Bone marrow (tissue), 2 donors: ENCODE results near the gene CAMLG.
"Not testable (repeated sequence)": the region's sequence is repeated elsewhere in the genome, so short reads cannot be mapped to it uniquely, and the experiment has no call there.

Experiments used
- DNase-seq, 2 donors: peaks; one replicate each; lab custom pipeline; 2025; lab: John Stamatoyannopoulos, UW

CAMLG gene

DNA sequence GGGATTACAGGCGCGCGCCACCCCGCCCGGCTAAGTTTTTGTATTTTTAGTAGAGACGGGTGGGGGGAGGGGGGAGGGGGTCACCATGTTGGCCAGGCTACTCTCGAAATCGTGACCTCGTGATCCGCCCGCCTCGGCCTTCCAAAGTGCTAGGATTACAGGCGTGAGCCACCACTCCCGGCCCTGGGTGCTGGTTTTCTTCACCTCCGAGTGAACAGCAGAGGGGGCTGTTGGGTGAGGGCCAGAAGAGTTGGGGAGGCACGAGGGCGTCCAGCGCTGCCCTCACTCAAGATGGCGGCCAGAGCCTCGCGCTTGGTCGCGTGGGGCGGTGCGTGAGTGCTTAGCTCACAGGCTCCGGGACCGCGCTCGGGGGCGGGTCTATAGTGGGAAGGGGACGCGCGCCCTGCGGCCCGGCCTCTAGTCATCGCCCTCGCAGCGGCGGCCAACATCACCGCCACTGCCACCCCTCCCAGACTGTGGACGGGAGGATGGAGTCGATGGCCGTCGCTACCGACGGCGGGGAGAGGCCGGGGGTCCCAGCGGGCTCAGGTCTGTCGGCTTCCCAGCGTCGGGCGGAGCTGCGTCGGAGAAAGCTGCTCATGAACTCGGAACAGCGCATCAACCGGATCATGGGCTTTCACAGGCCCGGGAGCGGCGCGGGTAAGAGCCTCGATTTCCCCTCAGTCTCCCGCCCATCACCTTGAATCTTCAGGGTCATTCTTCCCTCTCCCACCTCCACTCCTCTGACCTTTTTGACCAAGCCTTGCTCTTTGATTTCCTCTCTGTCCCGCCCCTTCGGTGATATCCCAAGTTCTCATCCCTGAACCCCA lies at the start of gene CAMLG:
Gene CAMLG (plus strand): TSS at position 416 of the 830 bp plus-strand sequence. CDS start 73 bp downstream, at position 489.
- DNase-seq = peak; percentile 86 to 96

DNA sequence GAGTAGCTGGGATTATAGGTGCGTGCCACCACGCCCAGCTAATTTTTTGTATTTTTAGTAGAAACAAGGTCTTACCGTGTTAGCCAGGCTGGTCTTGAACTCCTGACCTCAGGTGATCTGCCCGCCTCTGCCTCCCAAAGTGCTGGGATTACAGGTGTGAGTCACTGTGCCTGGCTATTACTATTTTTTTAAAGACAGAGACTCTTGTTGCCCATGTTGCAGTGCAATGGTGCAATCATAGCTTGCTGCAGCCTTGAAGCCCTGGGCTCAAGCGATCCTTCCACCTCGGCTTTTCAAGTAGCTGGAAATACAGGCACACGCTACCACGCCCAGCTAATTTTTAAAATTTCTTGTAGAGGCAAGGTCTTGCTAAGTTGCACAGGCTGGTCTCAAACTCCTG lies 48.2 kb upstream of the CAMLG start:
- not testable (repeated sequence) for DNase-seq

DNA sequence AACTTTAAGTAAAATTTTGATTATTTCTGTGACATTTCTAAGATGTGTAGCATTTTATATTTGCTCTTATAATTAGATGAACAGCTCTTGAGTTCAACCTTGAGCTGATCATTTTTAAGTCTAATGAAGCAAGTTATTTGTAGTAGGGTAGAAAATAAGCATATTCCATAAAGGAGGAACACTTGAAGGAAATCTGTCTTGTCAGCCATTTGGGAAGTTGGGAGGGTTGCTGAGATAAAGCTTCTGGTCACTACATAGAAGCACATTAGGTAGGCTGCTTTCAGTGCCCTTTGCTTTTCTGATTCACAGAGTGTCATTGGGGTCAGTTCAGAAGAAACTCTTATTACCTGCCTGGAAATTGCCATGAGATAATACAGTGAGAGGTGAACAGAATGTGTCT lies 45.6 kb upstream of the CAMLG start:
- DNase-seq = no peak

DNA sequence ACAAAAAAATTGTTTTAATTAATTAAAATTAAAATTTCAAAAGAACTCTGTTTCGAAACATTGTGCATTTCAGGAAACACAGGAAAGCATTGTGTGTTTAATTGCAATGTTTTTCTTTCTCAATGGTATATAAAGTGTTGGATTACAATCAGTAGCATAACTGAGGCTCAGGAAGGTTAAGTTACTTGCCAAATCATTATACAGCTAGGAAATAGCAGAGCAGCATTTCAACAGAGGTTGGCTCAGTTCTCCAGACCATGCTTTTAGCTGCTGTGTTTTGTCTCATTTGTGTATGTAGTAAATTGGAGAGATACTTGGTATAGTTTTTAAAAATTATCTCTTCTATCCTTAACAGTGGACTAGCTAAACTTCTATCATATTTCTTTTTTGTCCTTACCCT lies 30.0 kb upstream of the CAMLG start:
- no peak for DNase-seq

DNA sequence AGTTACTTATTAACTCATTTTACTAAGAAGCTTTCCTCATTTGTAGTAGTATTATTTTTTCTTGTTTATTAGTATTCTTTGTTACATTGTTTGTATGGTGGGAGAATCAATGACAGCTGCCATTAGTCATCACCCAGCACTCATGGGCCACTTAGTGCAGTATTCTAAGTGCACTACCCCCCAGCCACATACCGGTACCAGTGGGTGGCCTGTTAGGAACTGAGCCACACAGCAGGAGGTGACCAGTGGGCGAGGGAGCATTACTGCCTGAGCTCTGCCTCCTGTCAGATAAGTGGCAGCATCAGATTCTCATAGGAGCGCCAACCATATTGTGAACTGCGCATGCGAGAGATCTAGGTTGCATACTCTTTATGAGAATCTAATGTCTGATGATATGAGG lies 24.2 kb upstream of the CAMLG start:
- DNase-seq = no peak

DNA sequence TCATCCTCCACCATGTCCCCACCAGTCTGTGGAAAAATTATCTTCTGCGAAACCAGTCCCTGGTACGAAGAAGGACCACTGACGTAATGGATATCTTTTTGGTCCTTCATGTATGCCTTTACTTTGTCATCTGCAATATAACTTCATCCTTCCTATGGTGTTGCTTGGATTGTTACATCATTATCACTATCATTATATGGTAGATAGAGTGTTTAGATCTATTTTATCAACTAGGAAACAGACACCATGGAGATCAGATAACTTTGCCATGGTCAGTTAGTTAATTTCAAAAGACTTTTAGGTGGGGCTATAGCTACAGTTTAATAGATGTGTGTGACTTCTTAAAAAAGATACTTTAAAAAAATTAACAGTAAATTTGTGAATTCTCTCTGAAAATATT lies 23.8 kb upstream of the CAMLG start:
- no peak for DNase-seq

DNA sequence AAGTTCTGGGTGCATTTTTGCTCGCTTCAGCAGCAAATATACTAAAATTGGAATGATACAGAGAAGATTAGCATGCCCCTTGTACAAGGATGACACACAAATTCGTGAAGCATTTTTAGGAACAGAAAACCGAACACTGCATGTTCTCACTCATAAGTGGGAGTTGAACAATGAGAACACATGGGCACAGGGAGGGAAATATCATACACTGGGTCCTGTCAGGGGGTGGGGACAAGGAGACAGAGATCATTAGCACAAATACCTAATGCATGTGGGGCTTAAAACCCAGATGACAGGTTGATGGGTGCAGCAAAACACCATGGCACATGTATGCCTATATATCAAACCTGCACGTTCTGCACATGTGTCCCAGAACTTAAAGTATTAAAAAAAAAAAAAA lies 22.9 kb upstream of the CAMLG start:
- DNase-seq = not testable (repeated sequence)

DNA sequence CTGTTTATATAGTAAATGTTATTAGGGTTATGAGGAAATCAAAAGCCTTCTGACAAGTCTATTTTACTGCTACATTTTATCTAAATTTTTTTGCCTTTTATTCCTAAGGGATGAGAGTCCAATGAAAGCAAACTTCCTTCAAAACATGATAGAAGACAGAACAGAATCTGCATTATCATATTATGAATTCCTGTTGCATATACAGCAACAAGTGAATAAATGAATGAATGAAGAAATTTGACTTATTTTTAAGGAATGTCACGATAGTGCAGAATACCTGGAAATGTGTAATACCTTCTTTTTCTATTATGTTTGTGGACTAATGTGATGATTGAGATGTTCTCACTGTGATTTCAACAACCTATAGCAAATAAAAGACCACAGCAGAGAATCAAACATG lies 13.5 kb upstream of the CAMLG start:
- DNase-seq = no peak

DNA sequence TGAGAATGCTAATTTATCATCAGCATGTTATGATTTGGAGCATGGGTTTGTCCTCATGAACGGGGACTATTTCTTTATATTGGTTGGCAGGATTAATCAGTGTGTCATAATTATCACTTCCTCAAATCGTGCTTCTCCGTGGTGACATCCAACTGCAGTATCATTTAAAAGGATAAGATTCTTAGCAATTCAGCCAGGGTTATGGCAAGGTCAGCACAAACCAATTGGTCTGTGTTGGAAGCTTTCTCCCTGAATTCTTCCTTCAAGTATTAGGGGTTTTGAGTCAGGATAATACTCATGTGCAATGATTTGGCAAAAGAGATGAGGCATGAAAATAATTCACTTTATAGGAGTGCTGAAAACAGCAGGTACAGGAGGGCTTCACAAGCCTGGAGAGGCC lies 5.5 kb upstream of the CAMLG start:
- no peak for DNase-seq

DNA sequence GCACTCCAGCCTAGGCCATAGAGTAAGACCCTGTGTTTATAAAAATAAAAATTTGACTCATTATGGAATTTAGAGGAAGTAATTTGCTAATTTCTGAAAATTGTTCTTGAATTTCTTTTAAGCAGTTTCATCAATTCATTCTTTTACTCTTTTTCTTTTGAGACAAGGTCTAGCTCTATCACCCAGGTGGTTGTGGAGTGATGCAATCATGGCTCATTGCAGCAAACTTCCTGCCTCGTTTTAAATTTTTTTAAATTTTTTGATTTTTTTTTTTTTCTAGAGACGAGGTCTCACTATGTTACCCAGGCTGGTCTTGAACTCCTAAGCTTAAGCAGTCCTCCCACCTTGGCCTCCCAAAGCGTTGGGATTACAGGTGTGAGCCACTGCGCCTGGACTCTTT lies 3.1 kb upstream of the CAMLG start:
- no peak for DNase-seq

DNA sequence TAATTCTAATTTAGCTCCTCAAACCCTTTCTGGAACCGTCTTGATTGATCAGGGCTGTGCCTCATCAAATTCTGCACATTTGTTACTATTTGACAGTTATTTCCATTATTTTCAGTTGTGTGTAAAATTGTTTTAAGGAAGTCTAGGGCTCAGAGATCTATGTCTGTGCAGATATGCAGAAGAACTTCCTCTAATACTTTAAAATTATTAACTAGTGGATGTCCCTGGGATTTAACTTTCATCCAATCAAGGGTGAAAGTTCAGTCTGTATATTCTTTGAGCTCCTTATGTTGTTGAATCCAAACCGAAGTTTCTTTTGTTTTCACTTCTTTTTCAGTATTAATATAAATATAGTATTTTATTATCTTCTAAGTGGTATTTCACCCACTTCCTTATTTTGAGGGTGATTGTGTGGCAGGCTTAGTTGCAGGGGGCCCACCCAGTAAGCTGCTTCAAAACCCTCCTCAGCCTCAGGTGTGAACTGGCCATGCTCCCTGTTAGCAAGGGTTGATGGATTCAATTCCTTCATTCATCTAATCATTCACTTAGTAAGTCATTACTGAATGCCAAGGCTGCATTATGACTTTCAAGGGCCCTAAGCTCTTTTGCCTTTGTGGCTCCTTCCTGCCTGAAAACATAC lies 2.1 kb upstream of the CAMLG start:
- no peak for DNase-seq

DNA sequence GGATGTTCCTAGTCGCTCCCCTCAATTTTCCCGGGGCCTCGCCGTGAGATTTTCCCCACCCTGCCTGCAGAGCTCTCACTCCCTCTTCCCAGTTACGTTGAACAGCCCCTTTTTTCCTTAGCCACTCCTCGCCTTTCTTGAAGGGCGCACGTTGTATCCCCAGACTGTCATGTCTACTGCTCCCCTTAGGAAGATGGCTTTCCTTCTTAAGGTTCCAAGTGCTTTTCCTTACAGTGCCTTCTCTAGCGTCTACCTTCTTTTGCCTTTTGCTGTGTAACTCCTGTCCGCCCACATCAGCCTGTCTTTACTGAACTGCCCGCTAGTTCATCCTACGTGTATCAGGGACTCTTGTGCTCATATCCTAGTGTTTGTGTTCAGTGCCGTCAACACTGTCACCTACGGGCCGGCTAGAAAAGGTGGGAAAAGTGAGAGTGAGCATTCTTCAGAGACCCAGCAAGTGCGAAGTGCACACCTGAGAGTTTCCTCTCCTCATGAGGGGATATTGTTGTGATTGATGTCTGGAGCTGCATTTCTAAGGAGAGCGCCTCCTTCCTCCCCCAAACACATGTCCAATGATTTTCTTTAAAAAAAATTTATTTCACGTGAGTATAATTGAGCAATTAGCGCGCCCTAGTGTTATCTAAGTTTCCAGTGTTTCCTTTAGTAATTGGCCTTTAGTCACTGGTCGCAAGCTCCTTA lies 764 bp downstream of the CAMLG start:
- DNase-seq = peak; percentile 20 to 24

DNA sequence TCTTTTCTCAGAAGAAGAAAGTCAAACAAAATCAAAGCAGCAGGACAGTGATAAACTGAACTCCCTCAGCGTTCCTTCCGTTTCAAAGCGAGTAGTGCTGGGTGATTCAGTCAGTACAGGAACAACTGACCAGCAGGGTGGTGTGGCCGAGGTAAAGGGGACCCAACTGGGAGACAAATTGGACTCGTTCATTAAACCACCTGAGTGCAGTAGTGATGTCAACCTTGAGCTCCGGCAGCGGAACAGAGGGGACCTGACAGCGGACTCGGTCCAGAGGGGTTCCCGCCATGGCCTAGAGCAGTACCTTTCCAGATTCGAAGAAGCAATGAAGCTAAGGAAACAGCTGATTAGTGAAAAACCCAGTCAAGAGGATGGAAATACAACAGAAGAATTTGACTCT lies 2.7 kb downstream of the CAMLG start:
- no peak for DNase-seq

DNA sequence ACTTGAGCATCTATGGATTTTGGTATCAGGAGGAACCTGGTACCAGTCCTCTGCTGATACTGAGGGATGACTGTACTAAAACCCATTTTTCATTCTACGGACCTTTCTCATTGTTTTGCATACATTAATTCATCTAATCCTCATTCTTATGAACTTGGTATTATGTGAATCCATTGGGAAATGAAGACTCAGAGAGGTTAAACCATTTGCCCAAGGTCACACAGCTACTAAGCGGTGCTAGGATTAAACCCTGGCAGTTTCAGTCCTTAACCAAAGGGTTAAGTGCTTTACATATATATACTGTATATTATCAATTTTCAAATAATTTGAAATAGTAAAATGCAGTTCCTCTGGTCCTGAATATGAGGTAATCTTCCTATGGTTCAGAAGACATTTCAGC lies 3.8 kb downstream of the CAMLG start:
- no peak for DNase-seq

DNA sequence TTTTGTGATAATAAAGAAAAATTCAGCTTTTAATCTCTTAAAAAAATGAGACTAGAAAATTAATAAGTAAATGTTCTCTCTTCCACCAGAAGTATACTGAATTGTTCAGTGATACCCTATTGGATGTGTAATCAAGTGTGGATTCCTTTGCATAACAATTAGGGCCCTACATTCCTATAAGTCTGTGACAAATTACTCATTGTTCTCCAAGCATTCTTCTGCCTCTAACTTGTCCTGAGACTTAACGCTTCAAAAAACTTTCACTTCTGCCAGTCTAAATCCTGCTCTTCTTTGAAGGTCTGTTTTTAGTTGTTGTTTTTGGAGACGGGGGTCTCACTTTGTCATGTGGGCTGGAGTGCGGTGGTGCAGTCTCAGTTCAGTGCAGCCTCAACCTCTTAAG lies 11.1 kb downstream of the CAMLG start:
- DNase-seq = no peak

DNA sequence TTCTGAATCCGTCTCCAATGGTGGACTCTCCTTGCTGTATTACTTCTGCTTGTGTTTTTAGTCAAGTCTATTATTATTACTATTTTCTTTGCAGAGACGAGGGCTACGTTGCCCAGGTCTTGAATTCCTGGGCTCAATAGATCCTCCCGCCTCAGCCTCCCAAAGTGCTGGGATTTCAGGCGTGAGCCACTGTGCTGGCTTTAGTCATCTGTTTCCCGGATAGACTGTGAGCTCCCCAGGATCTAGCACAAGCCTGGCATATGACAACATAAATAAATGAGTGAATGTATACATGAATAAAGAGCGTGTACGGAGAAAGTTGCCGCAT lies 19.8 kb downstream of the CAMLG start:
- no peak for DNase-seq

DNA sequence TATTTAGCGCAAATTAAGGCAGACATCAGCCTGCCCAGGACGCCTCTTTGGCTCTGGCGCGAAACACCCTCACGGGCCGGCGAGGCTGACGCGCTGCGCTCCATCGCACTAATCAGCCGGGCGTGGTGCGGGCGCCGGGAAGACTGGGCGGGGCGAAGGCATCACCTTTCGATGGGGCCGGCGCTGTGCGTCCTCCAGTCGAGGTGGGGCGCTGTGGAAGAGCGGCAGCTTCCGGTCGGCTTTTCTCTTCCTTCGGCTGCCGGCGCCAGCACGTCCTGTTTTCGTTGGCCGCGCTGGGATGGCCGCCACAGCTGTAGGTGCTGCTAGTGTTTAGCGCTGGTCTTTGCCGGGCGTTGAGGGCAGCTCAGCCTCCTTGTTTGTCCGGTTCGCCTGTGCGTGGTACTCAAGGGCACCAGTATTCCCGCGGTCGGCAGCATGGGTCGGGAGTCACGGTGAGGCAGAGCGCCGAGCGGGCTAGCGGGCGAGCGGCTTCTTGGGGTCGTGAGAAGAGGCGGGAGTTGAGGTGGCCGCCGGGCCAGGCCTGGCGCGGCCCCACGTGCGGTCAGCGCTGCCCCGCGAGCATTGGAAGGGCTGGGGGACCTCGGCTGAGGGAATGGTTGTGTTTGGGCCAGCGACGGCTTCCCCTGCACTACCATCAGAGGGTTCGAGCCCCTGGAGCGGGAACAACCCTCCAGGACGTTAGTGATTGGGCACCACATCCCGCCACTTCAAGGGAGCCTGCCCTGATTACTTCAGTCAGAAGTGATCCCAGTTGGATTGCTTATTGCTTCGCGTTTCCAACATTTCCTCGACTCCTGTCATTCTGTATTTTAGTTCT lies 20.4 kb downstream of the CAMLG start, which contains the start of gene DDX46:
Gene DDX46 (plus strand): TSS at position 276 of the 838 bp plus-strand sequence. CDS start 160 bp downstream, at position 436.
- peak; percentile 80 to 83 for DNase-seq

DNA sequence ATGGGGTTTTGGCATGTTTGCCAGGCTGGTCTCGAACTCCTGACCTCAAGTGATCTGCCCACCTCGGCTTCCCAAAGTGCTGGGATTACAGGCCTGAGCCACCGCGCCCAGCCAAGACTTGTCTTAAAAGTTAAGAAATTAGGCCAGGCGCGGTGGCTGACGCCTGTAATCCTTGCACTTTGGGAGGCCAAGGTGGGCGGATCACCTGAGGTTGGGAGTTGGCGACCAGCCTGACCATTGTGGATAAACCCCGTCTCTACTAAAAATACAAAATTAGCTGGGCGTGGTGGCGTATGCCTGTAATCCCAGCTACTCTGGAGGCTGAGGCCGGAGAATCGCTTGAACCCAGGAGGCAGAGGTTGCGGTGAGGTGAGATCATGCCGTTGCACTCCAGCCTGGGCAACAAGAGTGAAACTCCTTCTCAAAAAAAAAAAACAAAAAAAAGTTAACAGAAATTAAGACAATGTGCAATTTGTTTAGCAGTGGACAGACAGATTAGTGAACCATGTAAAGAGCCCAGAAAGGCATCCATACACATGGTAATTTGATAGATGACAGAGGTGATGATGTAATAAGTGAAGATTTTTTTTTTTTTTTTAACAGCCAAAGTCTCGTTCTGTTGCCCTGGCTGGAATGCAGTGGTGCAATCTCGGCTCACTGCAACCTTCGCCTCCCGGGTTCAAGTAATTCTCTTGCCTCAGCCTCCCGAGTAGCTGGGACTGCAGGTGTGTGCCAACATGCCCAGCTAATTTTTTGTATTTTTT lies 29.4 kb downstream of the CAMLG start:
- not testable (repeated sequence) for DNase-seq

DNA sequence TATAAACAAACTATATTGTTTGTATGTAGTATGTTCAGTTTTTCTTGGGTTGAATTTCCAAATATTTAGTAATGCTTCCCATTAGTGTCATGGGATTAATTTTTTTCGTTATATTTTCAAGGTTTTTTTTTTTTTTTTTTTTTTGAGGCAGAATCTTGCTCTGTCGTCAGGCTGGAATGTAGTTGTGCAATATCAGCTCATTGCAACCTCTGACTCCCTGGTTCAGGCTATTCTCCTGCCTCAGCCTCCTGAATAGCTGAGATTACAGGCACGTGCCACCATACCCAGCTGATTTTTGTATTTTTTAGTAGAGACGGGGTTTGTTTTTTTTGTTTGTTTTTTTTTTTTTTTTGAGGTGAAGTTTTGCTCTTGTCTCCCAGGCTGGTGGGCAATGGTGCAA lies 30.9 kb downstream of the CAMLG start:
- no peak for DNase-seq

DNA sequence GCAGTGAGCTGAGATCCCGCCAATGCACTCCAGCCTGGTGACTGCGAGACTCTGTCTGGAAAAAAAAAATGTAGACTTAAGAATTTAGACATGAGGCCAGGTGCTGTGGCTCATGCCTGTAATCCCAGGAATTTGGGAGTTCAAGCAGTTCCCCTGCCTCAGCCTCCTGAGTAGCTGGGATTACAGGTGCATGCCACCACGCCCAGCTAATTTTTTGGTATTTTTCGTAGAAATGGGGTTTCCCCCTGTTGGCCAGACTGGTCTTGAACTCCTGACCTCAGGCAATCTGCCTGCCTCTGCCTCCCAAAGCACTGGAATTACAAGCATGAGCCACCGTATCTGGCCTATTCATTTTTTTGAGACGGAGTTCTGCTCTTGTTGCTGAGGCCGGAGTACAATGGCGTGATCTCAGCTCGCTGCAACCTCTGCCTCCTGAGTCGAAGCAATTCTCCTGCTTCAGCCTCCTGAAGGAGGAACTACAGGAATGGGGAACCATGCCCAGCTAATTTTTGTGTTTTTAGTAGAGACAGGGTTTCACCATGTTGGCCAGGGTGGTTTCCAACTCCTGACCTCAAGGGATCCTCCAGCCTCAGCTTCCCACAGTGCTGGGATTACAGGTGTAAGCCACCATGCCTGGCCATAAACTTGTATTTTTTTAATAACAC lies 34.2 kb downstream of the CAMLG start:
- no peak for DNase-seq

DNA sequence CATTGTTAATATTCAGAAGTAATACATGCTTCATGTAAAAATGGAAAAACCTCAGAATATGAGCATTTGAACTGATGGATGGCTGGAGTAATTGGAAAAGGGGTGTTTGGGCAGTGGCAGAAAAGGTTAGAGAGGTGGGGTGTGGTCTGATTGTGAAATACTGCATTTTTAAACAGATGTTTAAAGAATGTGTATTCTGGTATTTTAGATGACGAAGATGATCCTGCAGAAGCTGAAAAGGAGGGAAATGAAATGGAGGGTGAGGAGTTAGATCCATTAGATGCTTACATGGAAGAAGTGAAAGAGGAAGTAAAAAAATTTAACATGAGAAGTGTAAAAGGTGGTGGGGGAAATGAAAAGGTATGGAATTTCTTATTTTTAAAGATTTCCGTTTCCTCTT lies 39.0 kb downstream of the CAMLG start:
- DNase-seq = no peak
